ENCODE measurements around the gene FLT3LG. TPM values are rescaled to one million over a fixed set of nuclear protein-coding genes. Genes with fewer than 3 reads are reported as not detected.

FLT3LG gene
- total and polyA plus RNA-seq, 9 of the 15 experiments (the other 6 are each of a cell fraction or from before 2014, with no cell fraction given) = 0.31 to 6.4 (median 1.1) TPM

- H3K27me3 ChIP-seq (ENCODE audit: control insufficient read depth in 2 of 2, insufficient read depth in 2 of 2, low read length in 2 of 2) = peaks cover 7 to 19% of the 10 kb centered on the region in 2 experiments; a peak in 4 of 5 replicates
- FAIRE-seq (peak; percentile 95), ATAC-seq (peak; percentile 88), DNase-seq (ENCODE audit: extremely low read depth in 1 of 4, low spot score in 3 of 4) (peak; percentile 69 to 96 (median 80))
- H3K9me1 ChIP-seq (ENCODE audit: control insufficient read depth, insufficient read depth, low read length) = no peaks in the 10 kb centered on the region
- peaks cover 23% of the 10 kb centered on the region; the same call in 2 of the 3 replicates for H3K36me3 ChIP-seq (ENCODE audit: control insufficient read depth, insufficient read depth, low read length)
- peak overlapping the region; percentile 99 for H2AFZ ChIP-seq (ENCODE audit: low read depth, low read length)
- peaks cover 32 to 59% of the 10 kb centered on the region in 2 experiments for H3K4me1 ChIP-seq (replicated peaks in 1 of 2; ENCODE audit: control insufficient read depth in 2 of 2, insufficient read depth in 2 of 2, low read length in 2 of 2)
- peak overlapping the region; percentile 67 to 89 for H3K9ac ChIP-seq (ENCODE audit: insufficient read depth in 1 of 2, low read depth in 2 of 2, low read length in 2 of 2)
- no TSS peak for BruUV-seq (replicated peaks)
- peak overlapping the region; percentile 84 for H3K4me3 ChIP-seq
- ChIA-PET CTCF (ENCODE audit: low intra/inter-chr PET ratio) (interaction anchor here (0.6 to 3.1 kb wide), 6 partner anchors 51 to 221 kb away, joined by 3 to 59 read pairs (median 4); partner anchors contain the start of genes DKKL1 and KASH5), POLR2A (interaction anchor here (0.6 to 1.7 kb wide), 3 partner anchors 10 to 198 kb away, joined by 3 to 5 read pairs (median 3); partner anchors contain the start of gene ALDH16A1)
- peaks cover 7% of the 10 kb centered on the region; the same call in 2 of the 3 replicates for H3K79me2 ChIP-seq (ENCODE audit: control insufficient read depth, insufficient read depth, low read length)
- H4K20me1 ChIP-seq (replicated peaks; ENCODE audit: control insufficient read depth, insufficient read depth, low read length) = no peaks in the 10 kb centered on the region; the same call in 1 of the 2 replicates
- H3K4me2 ChIP-seq (ENCODE audit: insufficient read depth, low read length) = peak overlapping the region; percentile 89
- H3K27ac ChIP-seq (ENCODE audit: extremely low read depth, low read depth, low read length) = peak overlapping the region; percentile 78
- WGBS (ENCODE audit: insufficient coverage, low coverage, missing lambda C conversion rate) = under 1% methylated on average over 39 of the region's 47 CpGs
- intact Hi-C loops (cut with micrococcal nuclease) (loop anchor here (1.0 to 10.0 kb wide), 4 partner anchors 21 to 291 kb away; partner anchors contain the start of gene PTH2), in situ Hi-C loops (cut with MboI) (no loop called here)
- H3K9me3 ChIP-seq (replicated peaks; ENCODE audit: control insufficient read depth, insufficient read depth, low read depth, low read length) = no peaks in the 10 kb centered on the region
- TF ChIP-seq BCL6 (CRISPR knock-in tag; IDR thresholded peaks at IDR 0.05) (peak; percentile 30; the same call in 1 of the 2 replicates), FOXO4 (CRISPR knock-in tag; IDR thresholded peaks at IDR 0.05) (0 out of 2 replicates have a peak, but pooled peaks have one; percentile 30), PHB (CRISPR knock-in tag; IDR thresholded peaks at IDR 0.05) (no peak), NELFE (IDR thresholded peaks at IDR 0.05; ENCODE audit: insufficient read depth, insufficient read length) (no peak), HCFC1 (IDR thresholded peaks at IDR 0.05; ENCODE audit: low read depth, low read length) (peak; percentile 99), CHCHD3 (CRISPR knock-in tag; IDR thresholded peaks at IDR 0.05) (no peak), JUND (IDR thresholded peaks at IDR 0.05; ENCODE audit: borderline replicate concordance, low read depth, low read length) (peak; percentile 18; the same call in 1 of the 2 replicates), JUND (tag; IDR thresholded peaks at IDR 0.05; ENCODE audit: borderline replicate concordance, low read depth, low read length) (no peak; the same call in 2 of the 3 replicates), HNRNPH1 (optimal IDR thresholded peaks at IDR 0.05; ENCODE audit: low read depth, low read length) (no peak), DDX20 (tag; IDR thresholded peaks at IDR 0.05; ENCODE audit: low read depth) (no peak), ZNF668 (CRISPR knock-in tag; IDR thresholded peaks at IDR 0.05) (no peak), STAG1 (CRISPR knock-in tag; IDR thresholded peaks at IDR 0.05; ENCODE audit: borderline replicate concordance) (0 out of 2 replicates have a peak, but pooled peaks have one; percentile 22), GMEB1 (CRISPR knock-in tag; IDR thresholded peaks at IDR 0.05) (peak; percentile 76), XRCC3 (IDR thresholded peaks at IDR 0.05) (no peak), RBM39 (optimal IDR thresholded peaks at IDR 0.05; ENCODE audit: low read depth, low read length) (peak; percentile 71), NFRKB (IDR thresholded peaks at IDR 0.05; ENCODE audit: low read depth) (no peak), HMBOX1 (IDR thresholded peaks at IDR 0.05) (no peak)
Observed at GRCh38 chr19:49443366-49444099, 30.5 kb upstream of the FLT3LG start.
